Activated T-cell treated with anti-CD3 and anti-CD28 coated beads, Interleukin-2, amount 50 U/mL, for 72 hours (primary cell): Measurements from ENCODE around the gene ALLC. TPM values are rescaled to one million over a fixed set of nuclear protein-coding genes. Genes with fewer than 3 reads are reported as not detected.
"Not testable (repeated sequence)": the region's sequence is repeated elsewhere in the genome, so short reads cannot be mapped to it uniquely, and the experiment has no call there.

Experiments
- ATAC-seq, 2 donors: fragments of 150-1000 bp; cut with Tn5 transposase; replicated peaks in 1 of 2; 2 replicates each; pipeline ENCODE4 v1.10.0; 2021; ENCODE audit warnings: moderate library complexity in 2 of 2, mild to moderate bottlenecking in 1 of 2
- DNase-seq, 2 donors: peaks; one replicate each; pipeline ENCODE4 v3.0.0; 2021 to 2022; ENCODE audit warnings: mixed read lengths in 1 of 2
- H3K27ac Mint-ChIP-seq: one replicate; pipeline ENCODE4 v1.8.0; 2022; ENCODE audit warnings: mild to moderate bottlenecking, moderate library complexity, mixed read lengths
- H3K27me3 Mint-ChIP-seq: one replicate; pipeline ENCODE4 v1.8.0; 2022; ENCODE audit warnings: low read depth, mixed read lengths
- H3K36me3 Mint-ChIP-seq, 2 donors: one replicate each; pipeline ENCODE4 v1.8.0; 2022; ENCODE audit warnings: mixed read lengths in 2 of 2, mild to moderate bottlenecking in 1 of 2; ENCODE audit not compliant: insufficient read depth in 2 of 2
- H3K4me1 Mint-ChIP-seq: one replicate; pipeline ENCODE4 v1.8.0; 2022; ENCODE audit warnings: low read depth, mixed read lengths
- H3K4me3 Mint-ChIP-seq, 2 donors: one replicate each; pipeline ENCODE4 v1.8.0; 2022; ENCODE audit warnings: mild to moderate bottlenecking in 2 of 2, mixed read lengths in 2 of 2, moderate library complexity in 2 of 2
- H3K9me3 Mint-ChIP-seq, 2 donors: one replicate each; pipeline ENCODE4 v1.8.0; 2022; ENCODE audit warnings: mixed read lengths in 2 of 2
- total RNA-seq, 2 donors: library from RNA; stranded (reverse); gene quantifications; one replicate each; pipeline ENCODE4 v1.2.3, GENCODE V29; 2022

ALLC gene
- total RNA-seq, 2 donors from 2014 or later: not detected

- Mint-ChIP-seq H3K27me3 (peaks cover 7% of the 10 kb centered on the region), H3K27ac (no peak overlapping the region), H3K4me3 (no peak overlapping the region), H3K4me1 (no peaks in the 10 kb centered on the region), H3K9me3 (no peaks in the 10 kb centered on the region), H3K36me3 (no peaks in the 10 kb centered on the region)
- ATAC-seq (no peak), DNase-seq (no peak)
Observed at GRCh38 chr2:3628800-3629199, 29.2 kb upstream of the ALLC start.

- Mint-ChIP-seq H3K27me3 (peaks cover 7% of the 10 kb centered on the region), H3K36me3 (no peaks in the 10 kb centered on the region), H3K4me1 (no peaks in the 10 kb centered on the region), H3K9me3 (no peaks in the 10 kb centered on the region), H3K4me3 (no peak overlapping the region), H3K27ac (no peak overlapping the region)
- ATAC-seq (no peak), DNase-seq (no peak)
Observed at GRCh38 chr2:3630631-3631030, 27.4 kb upstream of the ALLC start.

GRCh38 chr2:3631161-3631850 is 26.7 kb upstream of the ALLC start:
- Mint-ChIP-seq H3K4me3 (no peak overlapping the region), H3K9me3 (no peaks in the 10 kb centered on the region), H3K27ac (no peak overlapping the region), H3K36me3 (no peaks in the 10 kb centered on the region), H3K4me1 (no peaks in the 10 kb centered on the region), H3K27me3 (peaks cover 7% of the 10 kb centered on the region)
- DNase-seq (no peak), ATAC-seq (no peak)

- DNase-seq (no peak), ATAC-seq (no peak)
- no peak overlapping the region for H3K27ac Mint-ChIP-seq
- H3K4me3 Mint-ChIP-seq: no peak overlapping the region
- H3K9me3 Mint-ChIP-seq: no peaks in the 10 kb centered on the region
- peaks cover 6% of the 10 kb centered on the region for H3K27me3 Mint-ChIP-seq
- no peaks in the 10 kb centered on the region for H3K36me3 Mint-ChIP-seq
- H3K4me1 Mint-ChIP-seq: no peaks in the 10 kb centered on the region
Observed at GRCh38 chr2:3631851-3632659, 25.9 kb upstream of the ALLC start.

GRCh38 chr2:3633089-3633981 is 24.7 kb upstream of the ALLC start:
- Mint-ChIP-seq H3K4me3 (no peak overlapping the region), H3K4me1 (no peaks in the 10 kb centered on the region), H3K27ac (no peak overlapping the region), H3K9me3 (no peaks in the 10 kb centered on the region), H3K27me3 (no peaks in the 10 kb centered on the region), H3K36me3 (no peaks in the 10 kb centered on the region)
- ATAC-seq (no peak), DNase-seq (no peak)

GRCh38 chr2:3633982-3634595 is 23.9 kb upstream of the ALLC start:
- Mint-ChIP-seq H3K9me3 (no peaks in the 10 kb centered on the region), H3K27ac (no peak overlapping the region), H3K36me3 (no peaks in the 10 kb centered on the region), H3K27me3 (no peaks in the 10 kb centered on the region), H3K4me1 (no peaks in the 10 kb centered on the region), H3K4me3 (no peak overlapping the region)
- ATAC-seq (no peak), DNase-seq (no peak)

- H3K27ac Mint-ChIP-seq: no peak overlapping the region
- no peak overlapping the region for H3K4me3 Mint-ChIP-seq
- no peaks in the 10 kb centered on the region for H3K27me3 Mint-ChIP-seq
- DNase-seq (no peak), ATAC-seq (no peak)
- H3K4me1 Mint-ChIP-seq: no peaks in the 10 kb centered on the region
- H3K9me3 Mint-ChIP-seq: no peaks in the 10 kb centered on the region
- H3K36me3 Mint-ChIP-seq: no peaks in the 10 kb centered on the region
Observed at GRCh38 chr2:3634596-3635121, 23.3 kb upstream of the ALLC start.

GRCh38 chr2:3635171-3635974 is 22.6 kb upstream of the ALLC start:
- no peak overlapping the region for H3K27ac Mint-ChIP-seq
- ATAC-seq (no peak), DNase-seq (no peak)
- H3K27me3 Mint-ChIP-seq: no peaks in the 10 kb centered on the region
- H3K36me3 Mint-ChIP-seq: no peaks in the 10 kb centered on the region
- H3K4me3 Mint-ChIP-seq: no peak overlapping the region
- no peaks in the 10 kb centered on the region for H3K4me1 Mint-ChIP-seq
- no peaks in the 10 kb centered on the region for H3K9me3 Mint-ChIP-seq

GRCh38 chr2:3635975-3636327 is 22.0 kb upstream of the ALLC start:
- H3K27ac Mint-ChIP-seq, DNase-seq, H3K4me1 Mint-ChIP-seq, H3K9me3 Mint-ChIP-seq, ATAC-seq, H3K27me3 Mint-ChIP-seq, H3K36me3 Mint-ChIP-seq, H3K4me3 Mint-ChIP-seq: not testable (repeated sequence)

- H3K9me3 Mint-ChIP-seq: no peaks in the 10 kb centered on the region
- no peak for ATAC-seq
- H3K27ac Mint-ChIP-seq: no peak overlapping the region
- H3K36me3 Mint-ChIP-seq: no peaks in the 10 kb centered on the region
- no peaks in the 10 kb centered on the region for H3K4me1 Mint-ChIP-seq
- no peak for DNase-seq
- H3K4me3 Mint-ChIP-seq: no peak overlapping the region
- no peaks in the 10 kb centered on the region for H3K27me3 Mint-ChIP-seq
Observed at GRCh38 chr2:3636586-3637310, 21.3 kb upstream of the ALLC start.

GRCh38 chr2:3637311-3637675 is 20.7 kb upstream of the ALLC start:
- no peaks in the 10 kb centered on the region for H3K27me3 Mint-ChIP-seq
- no peaks in the 10 kb centered on the region for H3K36me3 Mint-ChIP-seq
- no peak overlapping the region for H3K4me3 Mint-ChIP-seq
- H3K9me3 Mint-ChIP-seq: no peaks in the 10 kb centered on the region
- ATAC-seq (no peak), DNase-seq (no peak)
- no peak overlapping the region for H3K27ac Mint-ChIP-seq
- H3K4me1 Mint-ChIP-seq: no peaks in the 10 kb centered on the region
